Liver (tissue), 9 donors: ENCODE measurements around the gene GFRA1. TPM values are rescaled to one million over a fixed set of nuclear protein-coding genes. Genes with fewer than 3 reads are reported as not detected.

Experiments
- DNase-seq: peaks from one replicate; pipeline ENCODE4 v3.0.0-alpha.2; 2017; ENCODE audit warnings: low spot score
- H3K27ac ChIP-seq, 2 donors: one replicate each; pipeline ENCODE4 v1.7.0; 2013; ENCODE audit warnings: inconsistent platforms in 2 of 2, low read length in 2 of 2, control low read depth in 1 of 2, low read depth in 1 of 2, mild to moderate bottlenecking in 1 of 2
- H3K27me3 ChIP-seq, 4 donors: one replicate each; pipeline versions ENCODE4 v1.6.1 to v1.7.0; 2013; ENCODE audit warnings: low read length in 3 of 4, inconsistent platforms in 1 of 4, mild to moderate bottlenecking in 1 of 4, moderate library complexity in 1 of 4; ENCODE audit not compliant: control insufficient read depth in 4 of 4, insufficient read depth in 4 of 4
- H3K36me3 ChIP-seq, 4 donors: one replicate each; pipeline versions ENCODE4 v1.6.1 to v1.7.0; 2013; ENCODE audit warnings: low read length in 3 of 4, mild to moderate bottlenecking in 3 of 4, low read depth in 1 of 4, moderate library complexity in 1 of 4; ENCODE audit not compliant: control insufficient read depth in 4 of 4, insufficient read depth in 3 of 4
- H3K4me1 ChIP-seq, 4 donors: one replicate each; pipeline versions ENCODE4 v1.6.1 to v1.7.0; 2013; ENCODE audit warnings: low read length in 3 of 4, mild to moderate bottlenecking in 3 of 4, moderate library complexity in 1 of 4; ENCODE audit not compliant: control insufficient read depth in 4 of 4, insufficient read depth in 4 of 4
- H3K4me3 ChIP-seq, 3 donors: one replicate each; pipeline versions ENCODE4 v1.6.1 to v1.7.0; 2013; ENCODE audit warnings: low read length in 3 of 3, control low read depth in 1 of 3, low read depth in 1 of 3, mild to moderate bottlenecking in 1 of 3
- H3K9ac ChIP-seq, 2 donors: one replicate each; pipeline ENCODE4 v1.7.0; 2013; ENCODE audit warnings: low read length in 2 of 2, mild to moderate bottlenecking in 2 of 2, moderate library complexity in 2 of 2, control low read depth in 1 of 2, low read depth in 1 of 2
- H3K9me3 ChIP-seq, 4 donors: one replicate each; pipeline versions ENCODE4 v1.6.1 to v1.7.0; 2013; ENCODE audit warnings: low read length in 3 of 4; ENCODE audit not compliant: control insufficient read depth in 4 of 4
- CTCF ChIP-seq: fragments of 150-350 bp; IDR thresholded peaks from 2 replicates; pipeline ENCODE4 v1.5.1; 2017; ENCODE audit warnings: improper control_type of control experiment, low read depth, low read length; ENCODE audit not compliant: missing input control
- EGR1 ChIP-seq, 2 donors: IDR thresholded peaks; 2 replicates each; pipeline ENCODE4 v1.6.1; 2016 to 2018; ENCODE audit warnings: antibody characterized with exemption in 2 of 2, low read depth in 2 of 2
- FOXA1 ChIP-seq: IDR thresholded peaks from 2 replicates; pipeline ENCODE4 v1.6.1; 2016; ENCODE audit warnings: antibody characterized with exemption
- FOXA2 ChIP-seq: IDR thresholded peaks from 2 replicates; pipeline ENCODE4 v1.6.1; 2016; ENCODE audit warnings: antibody characterized with exemption
- GABPA ChIP-seq, 2 donors: IDR thresholded peaks in 1 of 2; conservative IDR thresholded peaks in 1 of 2; 2 replicates each; pipeline ENCODE4 v1.6.1; 2016; ENCODE audit warnings: antibody characterized with exemption in 2 of 2, mild to moderate bottlenecking in 1 of 2, moderate library complexity in 1 of 2
- HNF4A ChIP-seq, 2 donors: conservative IDR thresholded peaks; 2 replicates each; pipeline ENCODE4 v1.6.1; 2016; ENCODE audit warnings: antibody characterized with exemption in 2 of 2, mild to moderate bottlenecking in 2 of 2
- HNF4G ChIP-seq: IDR thresholded peaks from 2 replicates; pipeline ENCODE4 v1.6.1; 2016; ENCODE audit warnings: antibody characterized with exemption
- JUND ChIP-seq, 2 donors: IDR thresholded peaks; 2 replicates each; pipeline ENCODE4 v1.6.1; 2016; ENCODE audit warnings: antibody characterized with exemption in 2 of 2
- NR2F2 ChIP-seq: IDR thresholded peaks from 2 replicates; pipeline ENCODE4 v1.6.1; 2016; ENCODE audit warnings: antibody characterized with exemption
- RAD21 ChIP-seq, 2 donors: IDR thresholded peaks; 2 replicates each; pipeline ENCODE4 v1.6.1; 2016; ENCODE audit warnings: antibody characterized with exemption in 2 of 2, mild to moderate bottlenecking in 2 of 2
- RXRA ChIP-seq, 2 donors: IDR thresholded peaks; 2 replicates each; pipeline ENCODE4 v1.6.1; 2017 to 2018; ENCODE audit warnings: antibody characterized with exemption in 2 of 2, mild to moderate bottlenecking in 1 of 2
- SP1 ChIP-seq: IDR thresholded peaks from 2 replicates; pipeline ENCODE4 v1.6.1; 2018; ENCODE audit warnings: antibody characterized with exemption, mild to moderate bottlenecking
- TAF1 ChIP-seq: conservative IDR thresholded peaks from 2 replicates; pipeline ENCODE4 v1.6.1; 2016; ENCODE audit warnings: antibody characterized with exemption, mild to moderate bottlenecking
- YY1 ChIP-seq: IDR thresholded peaks from 2 replicates; pipeline ENCODE4 v1.6.1; 2016; ENCODE audit warnings: antibody characterized with exemption, mild to moderate bottlenecking
- ZBTB33 ChIP-seq: IDR thresholded peaks from 2 replicates; pipeline ENCODE4 v1.6.1; 2016; ENCODE audit warnings: antibody characterized with exemption
- WGBS: extraction: QIAGEN DNeasy Blood & Tissue Kit; methylation state at CpG from one replicate; pipeline ENCODE4 v1.1.7; 2013; 5-methylcytosine and 5-hydroxymethylcytosine counted together
- polyA plus RNA-seq, 2 donors: library from polyadenylated mRNA; stranded (reverse) in 1 of 2; unstranded in 1 of 2; fragments of 200-250 nt in 1 of 2; fragments of >200 nt in 1 of 2; fragmentation: Nextera tagmentation in 1 of 2; extraction: Ambion mirVana in 1 of 2; gene quantifications; one replicate each; pipeline versions ENCODE4 v1.2.1 to v1.2.3, GENCODE V29; 2013 to 2015
- total RNA-seq, 2 donors: library from RNA; depleted of rRNA; stranded (reverse); fragments of >200 nt; gene quantifications; one replicate each; pipeline ENCODE4 v1.2.3, GENCODE V29; 2014
- TF ChIP-seq, protein P1 (sequence below): IDR thresholded peaks from 2 replicates; pipeline ENCODE4 v1.6.1; 2016; ENCODE audit warnings: antibody characterized with exemption
- TF ChIP-seq, protein P2 (sequence below): IDR thresholded peaks from 2 replicates; pipeline ENCODE4 v1.6.1; 2016; ENCODE audit warnings: antibody characterized with exemption
- TF ChIP-seq, protein P3 (sequence below): IDR thresholded peaks from 2 replicates; pipeline ENCODE4 v1.6.1; 2016; ENCODE audit warnings: antibody characterized with exemption, mild to moderate bottlenecking
- donor health status: healthy.
- donor health status: healthy.
- donor health status: healthy.
- donor health status: healthy.
- donor health status: healthy.

GFRA1 gene
- total and polyA plus RNA-seq, 4 donors, result 14.2 to 53.6 (median 17.8) TPM

- H3K4me3 ChIP-seq, result no peak overlapping the region
- no peaks in the 10 kb centered on the region for H3K27me3 ChIP-seq
- H3K4me1 ChIP-seq, result no peaks in the 10 kb centered on the region
- no peak for DNase-seq
- no peak for TF ChIP-seq GABPA (IDR thresholded peaks at IDR 0.05 in 1 of 2, conservative IDR thresholded peaks at IDR 0.05 in 1 of 2)
- TF ChIP-seq ZBTB33, result no peak
- TF ChIP-seq EGR1 (IDR thresholded peaks at IDR 0.05; ENCODE audit: low read depth in 2 of 2), result no peak
- TF ChIP-seq HNF4G, result no peak
- no peak for TF ChIP-seq HNF4A (conservative IDR thresholded peaks at IDR 0.05)
- TF ChIP-seq NR2F2, result no peak
- TF ChIP-seq YY1, result no peak
- TF ChIP-seq TAF1, result no peak
- no peak for TF ChIP-seq JUND (IDR thresholded peaks at IDR 0.05)
- TF ChIP-seq SP1, result no peak
- 83% methylated on average over 2 of the region's 2 CpGs for WGBS
- H3K27ac ChIP-seq, result no peak overlapping the region
- no peak overlapping the region for H3K9ac ChIP-seq
- peaks cover 0 to 3% (median 1%) of the 10 kb centered on the region in 4 donors for H3K36me3 ChIP-seq
- no peaks in the 10 kb centered on the region for H3K9me3 ChIP-seq
Measured at GRCh38 chr10:116118847-116119246, 154.2 kb downstream of the GFRA1 start.

DNA sequence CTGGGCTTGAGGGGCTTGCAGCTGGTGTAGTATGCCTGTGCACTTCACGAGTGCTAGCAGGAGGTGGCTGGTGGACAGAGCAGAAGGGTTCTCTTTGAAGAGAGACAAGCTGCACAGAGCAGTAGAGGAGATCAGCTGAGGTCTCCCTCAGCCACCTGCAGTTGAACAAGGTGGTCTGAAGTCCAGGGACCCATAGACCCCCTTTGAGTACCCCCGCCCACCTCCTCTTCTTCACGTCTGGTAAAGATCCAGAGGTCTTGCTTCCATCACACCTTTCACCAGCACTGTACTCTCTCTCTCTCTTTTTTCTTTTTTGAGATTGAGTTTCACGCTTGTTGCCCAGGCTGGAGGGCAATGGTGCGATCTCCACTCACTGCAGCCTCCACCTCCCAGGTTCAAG lies 157.2 kb downstream of the GFRA1 start:
- peaks cover 0 to 7% (median 2%) of the 10 kb centered on the region in 4 donors for H3K4me1 ChIP-seq
- no peak overlapping the region for H3K9ac ChIP-seq
- H3K27me3 ChIP-seq, result no peaks in the 10 kb centered on the region
- WGBS, result 93% methylated on average over 5 of the region's 5 CpGs
- no peak for DNase-seq
- H3K9me3 ChIP-seq, result no peaks in the 10 kb centered on the region
- no peak overlapping the region for H3K4me3 ChIP-seq
- no peak for TF ChIP-seq RAD21 (IDR thresholded peaks at IDR 0.05)
- no peak for TF ChIP-seq JUND (IDR thresholded peaks at IDR 0.05)
- TF ChIP-seq TAF1, result no peak
- no peak for TF ChIP-seq GABPA (IDR thresholded peaks at IDR 0.05 in 1 of 2, conservative IDR thresholded peaks at IDR 0.05 in 1 of 2)
- TF ChIP-seq, protein P1, sequence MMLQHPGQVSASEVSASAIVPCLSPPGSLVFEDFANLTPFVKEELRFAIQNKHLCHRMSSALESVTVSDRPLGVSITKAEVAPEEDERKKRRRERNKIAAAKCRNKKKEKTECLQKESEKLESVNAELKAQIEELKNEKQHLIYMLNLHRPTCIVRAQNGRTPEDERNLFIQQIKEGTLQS, result no peak
- no peak for TF ChIP-seq RXRA (IDR thresholded peaks at IDR 0.05)
- no peak for TF ChIP-seq ZBTB33
- TF ChIP-seq FOXA1, result no peak
- no peak for TF ChIP-seq SP1
- TF ChIP-seq HNF4A (conservative IDR thresholded peaks at IDR 0.05), result no peak
- no peak for TF ChIP-seq NR2F2
- TF ChIP-seq YY1, result no peak
- TF ChIP-seq, protein P2, sequence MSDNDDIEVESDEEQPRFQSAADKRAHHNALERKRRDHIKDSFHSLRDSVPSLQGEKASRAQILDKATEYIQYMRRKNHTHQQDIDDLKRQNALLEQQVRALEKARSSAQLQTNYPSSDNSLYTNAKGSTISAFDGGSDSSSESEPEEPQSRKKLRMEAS, result no peak
- TF ChIP-seq FOXA2, result no peak
- no peak for TF ChIP-seq EGR1 (IDR thresholded peaks at IDR 0.05; ENCODE audit: low read depth in 2 of 2)
- no peak for TF ChIP-seq CTCF
- TF ChIP-seq, protein P3, sequence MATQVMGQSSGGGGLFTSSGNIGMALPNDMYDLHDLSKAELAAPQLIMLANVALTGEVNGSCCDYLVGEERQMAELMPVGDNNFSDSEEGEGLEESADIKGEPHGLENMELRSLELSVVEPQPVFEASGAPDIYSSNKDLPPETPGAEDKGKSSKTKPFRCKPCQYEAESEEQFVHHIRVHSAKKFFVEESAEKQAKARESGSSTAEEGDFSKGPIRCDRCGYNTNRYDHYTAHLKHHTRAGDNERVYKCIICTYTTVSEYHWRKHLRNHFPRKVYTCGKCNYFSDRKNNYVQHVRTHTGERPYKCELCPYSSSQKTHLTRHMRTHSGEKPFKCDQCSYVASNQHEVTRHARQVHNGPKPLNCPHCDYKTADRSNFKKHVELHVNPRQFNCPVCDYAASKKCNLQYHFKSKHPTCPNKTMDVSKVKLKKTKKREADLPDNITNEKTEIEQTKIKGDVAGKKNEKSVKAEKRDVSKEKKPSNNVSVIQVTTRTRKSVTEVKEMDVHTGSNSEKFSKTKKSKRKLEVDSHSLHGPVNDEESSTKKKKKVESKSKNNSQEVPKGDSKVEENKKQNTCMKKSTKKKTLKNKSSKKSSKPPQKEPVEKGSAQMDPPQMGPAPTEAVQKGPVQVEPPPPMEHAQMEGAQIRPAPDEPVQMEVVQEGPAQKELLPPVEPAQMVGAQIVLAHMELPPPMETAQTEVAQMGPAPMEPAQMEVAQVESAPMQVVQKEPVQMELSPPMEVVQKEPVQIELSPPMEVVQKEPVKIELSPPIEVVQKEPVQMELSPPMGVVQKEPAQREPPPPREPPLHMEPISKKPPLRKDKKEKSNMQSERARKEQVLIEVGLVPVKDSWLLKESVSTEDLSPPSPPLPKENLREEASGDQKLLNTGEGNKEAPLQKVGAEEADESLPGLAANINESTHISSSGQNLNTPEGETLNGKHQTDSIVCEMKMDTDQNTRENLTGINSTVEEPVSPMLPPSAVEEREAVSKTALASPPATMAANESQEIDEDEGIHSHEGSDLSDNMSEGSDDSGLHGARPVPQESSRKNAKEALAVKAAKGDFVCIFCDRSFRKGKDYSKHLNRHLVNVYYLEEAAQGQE, result no peak
- no peak for TF ChIP-seq HNF4G
- H3K36me3 ChIP-seq, result peaks cover 0 to 3% (median 0%) of the 10 kb centered on the region in 4 donors
- H3K27ac ChIP-seq, result no peak overlapping the region
